Measurements from ENCODE around the gene SPRR2G. TPM values are rescaled to one million over a fixed set of nuclear protein-coding genes. Genes with fewer than 3 reads are reported as not detected.
"Not testable (repeated sequence)": the region's sequence is repeated elsewhere in the genome, so short reads cannot be mapped to it uniquely, and the experiment has no call there.

Gene SPRR2G
- polyA plus RNA-seq, 2 of the 4 experiments (the other 2 are of a cell fraction) = not detected

GRCh38 chr1:153125536-153125935 is 25.2 kb downstream of the SPRR2G start:
- Histone ChIP-seq H3K4me3 (no peak overlapping the region), H3K4me2 (no peak overlapping the region), H3K9me3 (no peaks in the 10 kb centered on the region), H3K27ac (no peak overlapping the region), H3K4me1 (no peaks in the 10 kb centered on the region)
- ChIA-PET POLR2A (no interaction called here), CTCF (interaction anchor here (0.9 to 1.9 kb wide), 2 partner anchors 15 to 58 kb away, joined by 3 to 4 read pairs; no protein-coding TSS in a partner anchor)
- TF ChIP-seq RCOR1 (IDR thresholded peaks at IDR 0.05; ENCODE audit: low read depth, low read length) (no peak), ZC3H11A (IDR thresholded peaks at IDR 0.05) (no peak), MAX (IDR thresholded peaks at IDR 0.05) (no peak), FOSL2 (IDR thresholded peaks at IDR 0.05) (no peak), FOSL2 (CRISPR knock-in tag; IDR thresholded peaks at IDR 0.05) (no peak), MYC (IDR thresholded peaks at IDR 0.05; ENCODE audit: borderline replicate concordance, low read length) (no peak), E2F6 (IDR thresholded peaks at IDR 0.05; ENCODE audit: borderline replicate concordance, low read depth) (no peak), HOXB13 (CRISPR knock-in tag; IDR thresholded peaks at IDR 0.05; ENCODE audit: low read depth) (no peak), CHD4 (IDR thresholded peaks at IDR 0.05; ENCODE audit: borderline replicate concordance) (no peak), REST (IDR thresholded peaks at IDR 0.05) (no peak), HOXA7 (CRISPR knock-in tag; IDR thresholded peaks at IDR 0.05) (no peak), CBX8 (IDR thresholded peaks at IDR 0.05) (no peak), CEBPB (IDR thresholded peaks at IDR 0.05) (no peak), JUNB (IDR thresholded peaks at IDR 0.05) (no peak), POLR2A (IDR thresholded peaks at IDR 0.05; ENCODE audit: low read length) (no peak), EP300 (IDR thresholded peaks at IDR 0.05) (no peak), ELK1 (IDR thresholded peaks at IDR 0.05; ENCODE audit: low read depth, low read length) (no peak), NFE2L2 (conservative IDR thresholded peaks at IDR 0.05; ENCODE audit: low read length) (no peak)
- ATAC-seq = no peak
- WGBS (ENCODE audit: missing lambda C conversion rate) = 21% methylated on average over 1 of the region's 1 CpG
- DNase-seq (ENCODE audit: low read depth in 1 of 2, low spot score in 1 of 2) = no peak
- no peak for FAIRE-seq

- H3K27ac ChIP-seq; H3K9me3 ChIP-seq; FAIRE-seq; DNase-seq (ENCODE audit: low read depth in 1 of 2, low spot score in 1 of 2); H3K4me2 ChIP-seq; POLR2A ChIA-PET; H3K4me1 ChIP-seq; ATAC-seq; H3K4me3 ChIP-seq; CTCF ChIA-PET: not testable (repeated sequence)
- 64% methylated on average over 8 of the region's 8 CpGs for WGBS (ENCODE audit: missing lambda C conversion rate)
These were observed 26.9 kb downstream of the SPRR2G start for GRCh38 chr1:153123793-153124192.

GRCh38 chr1:153122831-153123421 is 27.8 kb downstream of the SPRR2G start:
- 12% methylated on average over 3 of the region's 3 CpGs for WGBS (ENCODE audit: missing lambda C conversion rate)
- H3K4me1 ChIP-seq = no peaks in the 10 kb centered on the region
- H3K4me3 ChIP-seq = no peak overlapping the region
- no peak overlapping the region for H3K27ac ChIP-seq
- ChIA-PET POLR2A (no interaction called here), CTCF (no interaction called here)
- TF ChIP-seq EHF (CRISPR knock-in tag; IDR thresholded peaks at IDR 0.05) = no peak
- H3K9me3 ChIP-seq = no peaks in the 10 kb centered on the region
- peak in 1 of 2 experiments; percentile 2 for DNase-seq (ENCODE audit: low read depth in 1 of 2, low spot score in 1 of 2)
- no peak overlapping the region for H3K4me2 ChIP-seq
- peak in 1 of 2 experiments; percentile 47; a peak in 1 of 6 replicates for ATAC-seq
- no peak for FAIRE-seq

Measured in A549 (cell line).